HepG2 (cell line): Measurements from ENCODE around the gene IP6K3. TPM values are rescaled to one million over a fixed set of nuclear protein-coding genes. Genes with fewer than 3 reads are reported as not detected.

Experiments used
- ATAC-seq: fragments of 200-7000 bp; cut with Tn5 transposase; 3 replicates; pipeline ENCODE4 v1.9.1; 2020; ENCODE audit warnings: mild to moderate bottlenecking, moderate library complexity
- BruUV-seq: library from RNA; stranded (reverse); fragments of 400-500 nt; replicated peaks from 2 replicates; lab custom pipeline; 2021; lab: Mats Ljungman, UMichigan
- CTCF ChIA-PET: fragments of 300-600 bp; formaldehyde crosslinking; extraction: SDS; loops from one replicate; lab custom pipeline; 2021; ENCODE audit warnings: low total read pairs, inconsistent platforms, low intra/inter-chr PET ratio; lab: Yijun Ruan, JAX
- POLR2A ChIA-PET: fragments of 350-600 bp; sonication (Branson Sonifier 250); formaldehyde crosslinking; loops from one replicate; lab custom pipeline; 2020; ENCODE audit warnings: antibody characterized with exemption, inconsistent platforms; lab: Yijun Ruan, JAX
- DNase-seq: peaks from one replicate; pipeline ENCODE4 v3.0.0-alpha.2; 2015; ENCODE audit warnings: low spot score
- FAIRE-seq: peaks from 3 replicates; lab custom pipeline; 2011; peaks lifted over from hg19 to GRCh38; lab: Jason Lieb, UNC
- H2AFZ ChIP-seq: one replicate; pipeline ENCODE4 v1.6.1; 2011; ENCODE audit warnings: low read length, inconsistent platforms
- H3K27ac ChIP-seq: fragments of 300-600 bp; 3 replicates; pipeline ENCODE4 v1.8.0; 2011; ENCODE audit warnings: mixed run types, mild to moderate bottlenecking, mixed read lengths, low read length, inconsistent platforms; ENCODE audit not compliant: insufficient read depth; ENCODE audit errors: extremely low read length
- H3K27me3 ChIP-seq, 2 experiments: fragments of 200-600 bp in 1 of 2; 2 replicates in 1 of 2; 3 replicates in 1 of 2; pipeline versions ENCODE4 v1.6.0 to v1.8.0; 2011; ENCODE audit warnings: low read length in 2 of 2, mild to moderate bottlenecking in 2 of 2, moderate library complexity in 2 of 2, inconsistent platforms in 1 of 2; ENCODE audit not compliant: insufficient read depth in 2 of 2, control insufficient read depth in 1 of 2
- H3K36me3 ChIP-seq, 2 experiments: fragments of 200-600 bp in 1 of 2; replicated peaks in 1 of 2; 2 replicates in 1 of 2; 3 replicates in 1 of 2; pipeline versions ENCODE4 v1.5.1 to v1.8.0; 2011; ENCODE audit warnings: low read length in 2 of 2, inconsistent platforms in 1 of 2; ENCODE audit not compliant: insufficient read depth in 2 of 2, control insufficient read depth in 1 of 2
- H3K4me1 ChIP-seq: 2 replicates; pipeline ENCODE4 v1.5.1; 2012; ENCODE audit warnings: low read length, inconsistent platforms; ENCODE audit not compliant: insufficient read depth
- H3K4me2 ChIP-seq: 2 replicates; pipeline ENCODE4 v1.6.0; 2011; ENCODE audit warnings: low read depth, low read length, inconsistent platforms
- H3K4me3 ChIP-seq, 3 experiments: fragments of 200-600 bp in 1 of 3; sonication (generic), shearing (Covaris generic) in 1 of 3; replicated peaks in 1 of 3; 2 replicates each; pipeline ENCODE4 v1.5.1; 2011 to 2016; ENCODE audit warnings: low read length in 3 of 3, inconsistent platforms in 2 of 3, low read depth in 2 of 3, mild to moderate bottlenecking in 2 of 3, control low read depth in 1 of 3, mixed read lengths in 1 of 3; ENCODE audit not compliant: insufficient read depth in 1 of 3
- H3K79me2 ChIP-seq: one replicate; pipeline ENCODE4 v1.6.1; 2011; ENCODE audit warnings: low read length, inconsistent platforms; ENCODE audit not compliant: insufficient read depth
- H3K9ac ChIP-seq: 2 replicates; pipeline ENCODE4 v1.6.0; 2011; ENCODE audit warnings: mild to moderate bottlenecking, low read depth, low read length, inconsistent platforms; ENCODE audit not compliant: insufficient read depth
- H3K9me3 ChIP-seq: 2 replicates; pipeline ENCODE4 v1.5.1; 2012; ENCODE audit warnings: mild to moderate bottlenecking, low read length
- H4K20me1 ChIP-seq: 2 replicates; pipeline ENCODE4 v1.6.0; 2011; ENCODE audit warnings: inconsistent platforms, mild to moderate bottlenecking, low read length, moderate library complexity; ENCODE audit not compliant: insufficient read depth
- MED8 ChIP-seq: sonication (generic); formaldehyde crosslinking; IDR thresholded peaks from 2 replicates; pipeline ENCODE4 v1.8.1; 2023; ENCODE audit warnings: mild to moderate bottlenecking, missing genetic modification reagents; ENCODE audit not compliant: insufficient replicate concordance
- PAWR ChIP-seq: sonication (generic); formaldehyde crosslinking; IDR thresholded peaks from 2 replicates; pipeline ENCODE4 v1.4.0; 2020; ENCODE audit warnings: missing genetic modification reagents, mild to moderate bottlenecking, borderline replicate concordance
- PITX1 ChIP-seq: sonication (generic); formaldehyde crosslinking; IDR thresholded peaks from 2 replicates; pipeline ENCODE4 v1.5.1; 2020; ENCODE audit warnings: mild to moderate bottlenecking, missing genetic modification reagents
- SMAD9 ChIP-seq: sonication (generic); formaldehyde crosslinking; IDR thresholded peaks from 2 replicates; pipeline ENCODE4 v1.5.1; 2020; ENCODE audit warnings: mild to moderate bottlenecking, missing genetic modification reagents
- TSC22D2 ChIP-seq: sonication (generic); formaldehyde crosslinking; IDR thresholded peaks from 2 replicates; pipeline ENCODE4 v1.5.1; 2020; ENCODE audit warnings: missing genetic modification reagents, mild to moderate bottlenecking, borderline replicate concordance
- ZBTB3 ChIP-seq: sonication (generic); formaldehyde crosslinking; IDR thresholded peaks from 2 replicates; pipeline ENCODE4 v1.4.0; 2020; ENCODE audit warnings: low read depth, mild to moderate bottlenecking, moderate library complexity, missing genetic modification reagents, borderline replicate concordance
- WGBS: methylation state at CpG from one replicate; pipeline ENCODE4 v1.1.6; 2017; ENCODE audit warnings: low lambda C conversion rate; 5-methylcytosine and 5-hydroxymethylcytosine counted together
- in situ Hi-C: cut with HindIII; loops from 2 replicates; pipeline ENCODE4 v1.10.0; 2017; ENCODE audit warnings: low pct_unique_long_range_greater_than_20kb; ENCODE audit not compliant: extremely low pct_ligation_motif_present
- intact Hi-C: fragments of 100-400 bp; cut with micrococcal nuclease; formaldehyde crosslinking; loops from one replicate; pipeline ENCODE4 v1.10.0; 2022; ENCODE audit not compliant: unreplicated experiment
- polyA plus RNA-seq, 8 experiments: library from polyadenylated mRNA; depleted of rRNA in 3 of 8; stranded (reverse) in 7 of 8; unstranded in 1 of 8; fragments of >200 nt; fragmentation: Illumina TruSeq in 4 of 8; extraction: Trizol in 4 of 8; gene quantifications; 2 replicates each; pipeline versions ENCODE4 v1.2.1 to v1.2.3, GENCODE V29; 2011 to 2016; ENCODE audit warnings: low read depth in 4 of 8, missing spikeins in 1 of 8, mixed read lengths in 1 of 8; ENCODE audit not compliant: insufficient read depth in 1 of 8
- total RNA-seq, 5 experiments: library from RNA; depleted of rRNA; stranded (reverse); fragments of >200 nt; fragmentation: Illumina TruSeq; extraction: Trizol; gene quantifications; 2 replicates each; pipeline ENCODE4 v1.2.3, GENCODE V29; 2016; ENCODE audit warnings: low read depth in 1 of 5
- TF ChIP-seq, protein P1 (sequence below): sonication (generic); formaldehyde crosslinking; IDR thresholded peaks from 2 replicates; pipeline ENCODE4 v1.4.0; 2020; ENCODE audit warnings: mild to moderate bottlenecking, missing genetic modification reagents
- TF ChIP-seq, protein P2 (sequence below): sonication (generic); formaldehyde crosslinking; IDR thresholded peaks from 2 replicates; pipeline ENCODE4 v1.8.0; 2022; ENCODE audit warnings: mild to moderate bottlenecking, missing genetic modification reagents, moderate library complexity

Gene IP6K3
- total and polyA plus RNA-seq, 2 of the 13 experiments (the other 11 are each of a cell fraction or from before 2014, with no cell fraction given) = 0.11 to 0.18 TPM

DNA sequence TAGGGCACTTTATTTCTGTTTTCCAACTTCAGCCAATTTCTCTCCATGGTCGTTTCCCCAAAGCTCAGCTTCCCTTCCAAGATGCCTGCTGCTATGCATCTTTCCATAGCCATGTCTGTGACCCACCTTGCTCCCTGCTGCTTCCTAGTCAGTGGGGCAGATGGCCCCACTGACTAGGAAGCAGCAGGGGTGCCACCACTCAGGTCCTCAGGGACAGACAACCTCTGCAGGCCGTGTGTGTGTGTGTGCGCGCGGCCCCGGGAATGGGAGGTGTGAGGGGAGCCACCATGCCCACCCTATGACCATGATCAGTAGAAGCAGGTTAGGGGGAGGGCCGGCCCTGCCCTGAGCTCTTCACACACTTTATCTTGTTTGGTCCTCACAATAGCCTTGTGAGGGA, 2.7 kb upstream of the IP6K3 start:
- Histone ChIP-seq H3K4me2 (no peak overlapping the region), H3K27ac (no peak overlapping the region), H2AFZ (no peak overlapping the region), H4K20me1 (no peaks in the 10 kb centered on the region), H3K9ac (no peak overlapping the region), H3K79me2 (no peaks in the 10 kb centered on the region), H3K4me3 (no peak overlapping the region), H3K36me3 (no peaks in the 10 kb centered on the region), H3K27me3 (peaks cover 4 to 48% of the 10 kb centered on the region in 2 experiments; a peak in 4 of 5 replicates), H3K4me1 (peaks cover 59% of the 10 kb centered on the region), H3K9me3 (no peaks in the 10 kb centered on the region)
- ChIA-PET POLR2A (no interaction called here), CTCF (no interaction called here)
- 48% methylated on average over 7 of the region's 7 CpGs for WGBS
- no peak for ATAC-seq
- no TSS peak for BruUV-seq
- TF ChIP-seq MED8 (CRISPR knock-in tag) = no peak
- TF ChIP-seq, protein P1, sequence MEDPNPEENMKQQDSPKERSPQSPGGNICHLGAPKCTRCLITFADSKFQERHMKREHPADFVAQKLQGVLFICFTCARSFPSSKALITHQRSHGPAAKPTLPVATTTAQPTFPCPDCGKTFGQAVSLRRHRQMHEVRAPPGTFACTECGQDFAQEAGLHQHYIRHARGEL (CRISPR knock-in tag) = no peak
- no peak for TF ChIP-seq PITX1
- no peak for TF ChIP-seq ZBTB3 (CRISPR knock-in tag)
- no peak for TF ChIP-seq PAWR
- no peak for TF ChIP-seq TSC22D2 (CRISPR knock-in tag)
- TF ChIP-seq SMAD9 = no peak
- TF ChIP-seq, protein P2, sequence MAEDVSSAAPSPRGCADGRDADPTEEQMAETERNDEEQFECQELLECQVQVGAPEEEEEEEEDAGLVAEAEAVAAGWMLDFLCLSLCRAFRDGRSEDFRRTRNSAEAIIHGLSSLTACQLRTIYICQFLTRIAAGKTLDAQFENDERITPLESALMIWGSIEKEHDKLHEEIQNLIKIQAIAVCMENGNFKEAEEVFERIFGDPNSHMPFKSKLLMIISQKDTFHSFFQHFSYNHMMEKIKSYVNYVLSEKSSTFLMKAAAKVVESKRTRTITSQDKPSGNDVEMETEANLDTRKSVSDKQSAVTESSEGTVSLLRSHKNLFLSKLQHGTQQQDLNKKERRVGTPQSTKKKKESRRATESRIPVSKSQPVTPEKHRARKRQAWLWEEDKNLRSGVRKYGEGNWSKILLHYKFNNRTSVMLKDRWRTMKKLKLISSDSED (CRISPR knock-in tag) = no peak
- DNase-seq = no peak
- FAIRE-seq = no peak
- in situ Hi-C loops (no loop called here), intact Hi-C loops (no loop called here)
